Endometrium (tissue), 2 donors: ENCODE measurements around the gene RABEP1.
"Not testable (repeated sequence)": the region's sequence is repeated elsewhere in the genome, so short reads cannot be mapped to it uniquely, and the experiment has no call there.

Experiments
- FAIRE-seq: peaks from 2 replicates; lab custom pipeline; 2012; peaks lifted over from hg19 to GRCh38; lab: Jason Lieb, UNC
- donor health status: control.
- donor health status: control.

Gene RABEP1

GRCh38 chr17:5422505-5422904, 140.4 kb downstream of the RABEP1 start:
- no peak for FAIRE-seq

GRCh38 chr17:5424909-5425308, 142.8 kb downstream of the RABEP1 start:
- FAIRE-seq: no peak

GRCh38 chr17:5425826-5426225, 143.7 kb downstream of the RABEP1 start:
- FAIRE-seq: no peak

GRCh38 chr17:5429191-5429887, 147.3 kb downstream of the RABEP1 start:
- FAIRE-seq: no peak

GRCh38 chr17:5430413-5430999, 148.4 kb downstream of the RABEP1 start:
- no peak for FAIRE-seq

GRCh38 chr17:5431234-5431633, 149.2 kb downstream of the RABEP1 start:
- FAIRE-seq: not testable (repeated sequence)

GRCh38 chr17:5431949-5432556, 150.0 kb downstream of the RABEP1 start:
- no peak for FAIRE-seq

- no peak for FAIRE-seq
Observed at GRCh38 chr17:5434984-5435383, 152.9 kb downstream of the RABEP1 start.
